ENCODE measurements around the gene RNF26.

DNA sequence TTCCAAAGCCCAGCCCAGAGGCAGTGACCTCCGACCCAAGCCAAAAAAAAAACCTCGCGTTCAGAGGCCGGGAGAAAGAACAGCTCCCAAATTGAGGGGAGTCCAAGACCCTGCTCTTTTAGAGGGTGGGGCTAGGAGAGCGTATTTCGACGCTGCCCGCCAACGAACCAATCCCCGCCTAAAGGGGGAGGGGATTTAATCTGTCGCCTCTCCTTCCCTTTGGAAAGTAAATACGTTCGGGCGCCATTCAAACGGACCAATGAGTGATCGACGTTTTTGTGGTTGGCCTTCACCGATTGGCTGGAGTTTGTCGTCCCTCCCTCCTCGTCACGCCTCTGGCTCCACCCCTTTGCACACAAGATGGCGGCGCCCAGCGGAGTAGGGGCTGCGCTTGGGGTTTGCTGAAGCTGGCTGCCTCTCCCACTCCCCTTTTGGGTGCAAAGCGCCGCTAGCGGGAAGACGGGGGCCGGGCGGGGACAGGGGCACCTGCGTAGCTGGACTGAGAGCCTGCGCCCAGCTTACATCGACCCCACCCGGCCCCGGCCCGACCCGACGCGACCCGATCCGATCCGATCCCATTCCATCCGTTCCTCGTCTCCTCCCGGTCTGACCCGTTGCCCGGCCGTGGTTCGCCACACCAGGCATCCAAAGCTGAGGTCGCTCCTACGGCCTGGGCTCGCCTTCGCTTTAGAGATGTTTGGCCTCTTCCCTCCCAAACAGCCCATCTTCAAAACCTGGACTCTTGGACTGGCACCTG, at the start of gene RNF26:
- no peak for TF ChIP-seq CTCF (IDR thresholded peaks at IDR 0.05; ENCODE audit: low read length)
- no peak for TF ChIP-seq EZH2 (IDR thresholded peaks at IDR 0.05; ENCODE audit: borderline replicate concordance, low read length)

Measured in OCI-LY1 (cell line).